Activated CD4-positive, alpha-beta T cell treated with anti-CD3 and anti-CD28 coated beads, Interleukin-10, Interleukin-2, amounts not matched to agents 100 ng/mL and 50 ng/mL, durations not matched to agents 16 hours and 8 hours (primary cell): ENCODE results near the gene CYP1B1.
"Not testable (repeated sequence)": the region's sequence is repeated elsewhere in the genome, so short reads cannot be mapped to it uniquely, and the experiment has no call there.

Experiments
- DNase-seq: peaks from one replicate; pipeline ENCODE4 v3.0.0-alpha.2; 2020

Gene CYP1B1

DNA sequence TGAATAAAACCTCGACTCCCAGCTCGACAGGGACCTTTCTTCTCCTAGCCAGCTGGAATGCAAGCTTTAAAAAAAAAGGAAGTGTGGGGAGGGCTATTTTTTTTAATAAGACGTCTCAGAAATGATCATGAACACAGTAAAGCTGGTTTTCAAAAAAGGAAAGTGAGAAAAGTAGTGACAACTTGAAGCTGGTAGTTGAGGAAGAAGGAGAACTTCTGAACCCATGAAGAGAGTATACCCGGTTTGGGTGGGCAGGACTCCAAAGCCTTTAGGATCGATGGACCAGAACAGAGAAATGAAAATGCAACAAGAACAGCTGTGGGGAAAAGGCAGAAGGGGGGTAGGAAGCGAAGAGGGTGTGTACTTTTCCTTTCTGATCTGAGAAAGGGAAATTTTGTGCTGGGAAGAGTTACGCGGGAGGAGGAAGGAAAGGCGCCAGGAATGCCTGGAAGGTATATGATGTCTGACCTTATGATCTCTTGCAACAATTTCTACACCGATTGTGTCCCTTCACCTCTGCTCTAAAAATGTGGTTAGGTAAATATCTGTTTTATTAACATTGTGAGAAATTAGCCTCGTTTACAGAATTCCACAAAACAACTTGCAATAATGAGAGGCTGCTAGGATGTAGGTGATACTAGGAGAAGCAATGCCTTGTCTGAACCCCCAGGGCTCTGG is 22.6 kb upstream of the CYP1B1 start:
- DNase-seq = no peak

DNA sequence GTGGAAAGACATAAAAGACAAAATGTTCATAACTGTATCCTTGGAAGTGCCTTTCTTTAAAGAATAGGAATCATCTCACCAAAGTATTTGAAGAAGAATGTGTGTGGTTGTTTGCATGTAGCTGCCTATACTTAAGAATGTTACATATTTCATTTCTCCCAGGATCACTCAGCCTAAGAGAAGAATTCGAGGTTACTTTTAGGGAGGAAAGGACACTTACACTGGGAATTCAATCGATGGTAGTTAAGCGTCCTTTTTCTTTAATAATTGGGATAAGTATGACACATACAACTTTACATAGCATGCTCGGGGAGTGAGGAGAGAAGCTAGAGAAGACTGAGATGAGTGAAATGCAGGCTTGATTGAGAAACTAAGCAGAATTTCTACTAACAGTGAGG is 22.0 kb upstream of the CYP1B1 start:
- DNase-seq = no peak

DNA sequence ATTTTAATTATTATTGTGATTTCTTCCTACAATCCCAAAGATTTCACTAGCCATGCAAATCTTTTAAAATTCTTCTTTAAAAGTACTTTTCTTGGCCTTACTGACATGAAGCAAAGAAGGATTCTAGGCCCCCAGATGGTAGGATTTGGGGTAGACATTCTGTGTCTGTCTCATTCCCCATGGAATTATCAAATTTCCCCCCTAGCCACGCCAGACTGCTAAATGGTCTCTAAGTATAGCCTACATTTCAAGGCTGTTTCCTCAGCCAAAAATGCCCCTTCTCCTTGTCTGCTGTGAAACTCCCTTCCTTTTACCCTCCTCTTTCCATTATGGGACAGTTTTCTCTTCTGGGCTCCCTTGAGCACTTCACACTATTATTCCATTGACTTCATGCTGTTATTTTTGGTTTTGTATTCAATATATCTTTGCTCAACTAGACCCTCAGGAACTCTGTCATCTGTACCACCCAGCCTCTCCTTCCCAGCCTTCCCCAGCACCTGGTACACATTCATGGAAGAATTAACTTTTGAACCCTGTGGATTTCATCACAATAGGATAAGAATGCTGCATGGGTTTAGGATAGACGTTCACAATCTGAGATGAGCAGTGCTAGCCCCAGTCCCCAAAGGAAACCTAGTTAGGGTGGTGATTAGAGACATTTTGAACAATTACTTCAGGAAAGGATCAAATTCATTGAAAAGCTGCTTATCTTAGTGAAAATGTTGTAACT is 21.5 kb upstream of the CYP1B1 start:
- no peak for DNase-seq

DNA sequence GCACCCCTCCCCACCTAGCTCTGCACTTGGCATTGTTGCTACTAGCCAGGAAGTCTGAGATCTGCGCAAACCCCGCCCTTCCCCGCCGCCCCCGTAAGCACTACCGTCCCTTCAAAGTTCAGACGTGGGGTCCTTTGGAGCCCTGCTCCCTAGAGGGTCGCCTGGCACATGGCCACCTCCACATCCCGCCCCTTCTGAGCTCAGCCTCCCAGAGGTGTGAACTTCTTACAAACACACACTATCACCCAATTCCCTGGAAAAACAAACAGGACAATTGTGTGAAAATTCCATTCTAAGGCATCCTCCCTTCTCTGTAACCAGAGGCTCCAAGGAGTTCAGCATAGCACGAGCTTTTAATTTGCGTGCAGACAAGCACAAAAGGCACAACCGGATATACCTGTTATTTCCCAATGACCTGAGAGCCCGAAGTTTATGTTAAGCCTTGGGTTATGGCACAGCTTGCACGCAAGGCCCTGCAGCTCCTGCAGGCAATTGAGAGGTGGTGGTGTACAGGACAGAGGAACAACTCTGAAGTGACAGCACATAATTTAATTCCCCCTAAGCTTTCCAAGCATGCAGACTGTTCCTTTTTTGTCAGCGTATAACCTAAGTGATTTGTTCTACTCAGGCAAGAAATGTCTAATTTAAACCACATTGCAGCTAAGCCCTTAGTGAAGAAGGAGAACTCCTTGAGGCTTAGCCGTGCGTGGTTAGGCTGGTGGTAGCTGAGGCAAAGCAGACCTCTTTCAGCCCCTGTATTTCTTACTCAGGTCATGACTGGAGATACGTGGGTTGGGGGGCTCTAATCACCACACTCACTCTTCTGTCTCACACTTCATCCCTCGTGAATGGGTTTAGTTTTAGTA is 20.3 kb upstream of the CYP1B1 start:
- DNase-seq = peak; percentile 69

DNA sequence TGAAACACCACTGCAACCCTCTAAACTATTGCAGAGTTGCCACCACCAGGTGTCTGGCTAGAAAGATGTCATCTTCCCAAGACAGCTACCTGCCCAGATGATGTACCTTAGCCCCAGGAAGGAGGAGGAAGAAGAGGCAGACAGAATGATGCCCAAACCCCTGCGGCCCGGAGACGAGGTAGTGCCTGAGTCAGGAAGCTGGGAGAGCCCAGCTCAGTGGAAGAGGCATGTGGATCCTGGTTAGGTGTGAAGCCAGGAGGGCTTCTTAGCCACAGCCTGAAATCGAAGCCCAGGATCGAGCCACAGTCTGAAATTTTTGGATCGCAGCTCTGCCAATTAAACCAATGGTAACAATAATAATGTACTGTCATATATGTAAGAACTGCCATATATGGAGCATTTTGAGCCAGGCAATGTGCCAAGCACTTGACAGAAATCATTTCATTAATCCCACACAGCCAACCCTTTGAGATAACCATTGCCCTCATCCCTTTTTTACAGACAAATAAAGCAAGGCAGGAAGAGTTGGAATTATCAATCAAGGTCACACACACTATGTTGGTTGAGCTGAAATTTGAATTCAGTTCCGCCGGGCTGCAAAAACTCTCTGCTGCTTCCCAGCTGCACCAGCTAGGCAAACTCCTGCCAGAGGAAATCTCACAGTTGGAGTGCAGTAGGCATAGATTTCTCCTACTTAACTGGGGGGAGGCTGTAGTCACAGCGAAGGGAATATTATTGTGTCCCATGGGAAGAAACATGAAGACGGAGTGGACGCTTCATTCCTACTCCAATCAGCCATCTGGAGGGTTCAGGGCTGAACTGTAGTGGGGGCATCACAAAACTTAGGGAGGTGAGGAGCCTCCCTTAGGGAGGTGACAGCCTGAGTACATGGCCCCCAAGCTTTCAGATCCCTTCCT is 19.4 kb upstream of the CYP1B1 start:
- no peak for DNase-seq

DNA sequence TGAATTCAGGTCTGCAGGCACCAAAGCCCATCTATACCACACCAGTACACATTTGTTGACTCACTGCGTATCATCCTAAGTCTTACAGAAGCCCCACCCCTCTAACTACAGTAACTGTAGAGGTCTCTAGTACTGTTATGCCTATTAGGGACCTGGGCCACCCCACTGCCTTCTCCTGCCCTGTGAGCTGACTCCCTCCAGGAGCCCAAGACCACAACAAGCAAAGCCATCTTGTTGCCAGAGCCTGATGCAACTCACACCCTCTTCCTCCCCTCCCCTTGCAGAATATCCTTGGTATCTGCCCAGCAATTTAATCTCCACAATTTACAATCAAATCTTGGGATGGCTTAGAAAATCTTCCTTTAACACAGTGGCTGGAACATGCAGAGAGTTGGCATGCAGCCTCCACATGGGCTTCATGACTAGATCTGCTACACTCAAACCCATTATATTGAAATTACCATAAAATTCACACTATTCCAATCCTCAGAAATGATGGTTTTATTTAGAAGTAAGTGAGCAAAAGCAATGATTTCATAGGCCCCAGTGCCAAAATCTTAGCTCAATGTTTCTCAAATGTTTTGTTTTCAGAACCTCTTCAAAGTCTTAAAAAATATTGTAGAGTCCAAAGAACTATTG is 17.7 kb upstream of the CYP1B1 start:
- peak; percentile 33 for DNase-seq

DNA sequence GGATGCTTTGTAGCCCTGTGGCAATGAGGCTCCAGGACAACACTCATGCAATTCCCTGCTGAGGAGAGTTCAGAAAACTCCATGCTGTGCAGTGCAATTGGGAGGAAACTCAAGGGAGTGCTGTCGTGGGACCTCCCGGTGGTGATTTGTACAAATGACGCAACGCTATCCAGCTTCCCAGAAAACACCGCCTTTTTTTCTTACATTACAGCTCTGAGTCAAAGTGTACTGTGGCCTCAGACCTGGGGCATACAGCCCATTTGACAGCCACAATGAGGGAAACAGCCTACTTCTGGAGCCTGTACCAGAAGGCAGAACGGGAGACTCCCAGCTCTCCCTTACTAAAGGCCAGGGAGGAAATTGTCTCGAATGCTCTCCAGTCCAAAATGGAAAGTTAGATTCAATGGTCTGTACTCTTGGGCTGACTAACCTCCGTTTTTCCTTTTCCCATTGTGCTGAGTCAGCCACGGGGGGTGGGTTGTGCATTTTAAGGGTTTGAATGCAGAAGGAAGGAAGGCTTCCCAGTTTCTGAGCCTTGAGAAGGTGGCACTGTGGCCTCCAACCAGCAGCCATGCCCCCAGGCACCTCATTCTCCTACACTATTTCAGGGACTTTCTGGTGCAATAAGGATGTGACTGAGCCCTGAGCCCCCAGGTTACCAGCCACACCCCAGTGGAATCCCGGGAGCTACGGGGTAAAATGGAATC is 16.4 kb upstream of the CYP1B1 start:
- DNase-seq = peak; percentile 28

DNA sequence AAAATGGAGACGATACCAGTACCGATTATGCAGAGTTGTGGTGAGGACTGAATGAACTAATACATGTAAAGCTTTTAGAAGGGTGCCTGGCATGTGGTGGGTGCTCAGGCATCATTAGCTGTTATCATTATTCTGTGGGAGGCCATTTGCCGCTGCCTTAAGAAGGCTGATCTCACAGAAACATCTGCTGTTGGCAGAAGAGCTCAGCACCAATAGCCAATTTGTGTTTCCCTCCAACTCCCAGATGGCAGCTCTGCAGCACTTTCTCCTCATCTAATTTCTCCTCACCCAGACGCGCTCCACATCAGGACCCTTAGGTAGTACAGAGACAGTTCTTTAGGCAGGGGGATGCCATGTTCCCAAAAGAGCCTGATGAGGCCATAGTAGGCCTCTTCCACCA is 15.8 kb upstream of the CYP1B1 start:
- DNase-seq = no peak

DNA sequence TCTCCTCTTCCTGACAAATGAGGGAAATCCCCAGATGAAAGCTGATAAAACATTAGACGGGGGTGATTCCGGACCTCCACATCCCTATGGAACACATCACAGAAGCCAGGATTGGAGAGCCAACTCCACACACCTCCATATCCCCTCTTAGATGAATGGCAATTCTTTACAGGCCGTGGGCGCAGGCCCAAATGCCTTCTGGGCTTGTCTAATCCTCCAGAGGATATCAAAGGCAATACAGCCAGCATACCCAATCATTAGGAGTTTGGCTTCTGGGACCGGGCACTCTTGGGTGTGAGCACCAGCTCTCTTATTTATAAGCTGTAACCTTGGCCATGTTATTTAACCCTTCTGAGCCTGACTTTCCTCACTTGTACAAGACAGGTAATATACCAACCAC is 15.0 kb upstream of the CYP1B1 start:
- DNase-seq = no peak

DNA sequence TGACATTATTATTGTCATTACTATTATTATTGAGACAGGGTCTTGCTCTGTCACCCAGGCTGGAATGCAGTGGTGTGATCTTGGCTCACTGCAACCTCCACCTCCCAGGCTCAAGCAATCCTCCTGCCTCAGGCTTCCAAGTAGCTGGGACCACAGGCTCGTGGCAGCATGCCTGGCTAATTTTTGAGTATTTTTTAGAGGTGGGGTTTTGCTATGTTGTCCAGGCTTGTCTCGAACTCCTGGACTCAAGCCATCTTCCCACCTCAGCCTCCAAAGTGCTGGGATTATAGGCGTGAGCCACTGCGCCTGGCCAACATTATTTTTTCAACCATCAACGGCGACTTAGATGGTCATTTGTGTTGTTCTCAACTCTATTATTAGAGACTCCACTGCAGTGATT is 14.3 kb upstream of the CYP1B1 start:
- DNase-seq = not testable (repeated sequence)

DNA sequence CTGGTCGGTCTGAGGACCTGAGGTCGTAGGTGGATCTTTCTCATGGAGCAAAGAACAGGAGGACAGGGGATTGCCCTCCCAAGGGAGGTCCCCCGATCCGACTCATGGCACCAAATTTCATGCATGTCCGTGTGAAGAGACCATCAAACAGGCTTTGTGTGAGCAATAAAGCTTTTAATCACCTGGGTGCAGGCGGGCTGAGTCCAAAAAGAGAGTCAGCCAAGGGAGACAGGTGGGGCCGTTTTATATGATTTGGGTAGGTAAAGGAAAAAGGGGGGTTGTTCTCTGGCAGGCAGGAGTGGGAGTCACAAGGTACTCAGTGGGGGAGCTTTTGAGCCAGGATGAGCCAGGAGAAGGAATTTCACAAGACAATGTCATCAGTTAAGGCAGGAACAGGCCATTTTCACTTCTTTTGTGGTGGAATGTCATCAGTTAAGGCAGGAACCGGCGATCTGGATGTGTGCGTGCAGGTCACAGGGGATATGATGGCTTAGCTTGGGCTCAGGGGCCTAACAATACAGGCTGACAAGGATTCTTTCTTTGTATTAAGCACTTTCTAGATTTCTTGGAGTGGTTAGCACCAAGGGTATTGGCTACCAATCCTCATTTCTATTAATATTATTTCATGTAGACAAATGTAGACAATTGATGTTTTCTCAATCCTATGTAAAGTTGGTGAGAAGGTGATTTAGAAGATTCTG is 10.2 kb upstream of the CYP1B1 start:
- DNase-seq = not testable (repeated sequence)

DNA sequence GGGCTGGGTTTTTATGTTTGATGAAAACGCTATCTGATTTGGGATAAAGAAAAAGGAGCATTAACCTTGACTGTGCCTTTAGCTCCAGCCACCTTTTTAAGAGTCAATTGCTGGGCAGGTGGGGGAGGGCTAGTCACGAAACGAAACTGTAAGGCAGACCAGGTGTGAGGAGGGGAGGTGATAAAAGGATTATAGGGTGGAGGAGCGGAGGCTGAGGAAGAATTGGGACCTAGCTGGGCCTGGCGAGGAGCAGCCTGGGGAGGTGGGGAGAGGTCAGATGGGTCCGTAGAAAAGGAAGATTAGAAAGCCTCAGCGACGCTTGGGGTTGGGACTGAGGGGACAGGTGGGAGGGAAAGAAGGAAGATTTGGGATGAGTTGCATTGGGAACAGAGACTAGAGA is 8.6 kb upstream of the CYP1B1 start:
- DNase-seq = not testable (repeated sequence)

DNA sequence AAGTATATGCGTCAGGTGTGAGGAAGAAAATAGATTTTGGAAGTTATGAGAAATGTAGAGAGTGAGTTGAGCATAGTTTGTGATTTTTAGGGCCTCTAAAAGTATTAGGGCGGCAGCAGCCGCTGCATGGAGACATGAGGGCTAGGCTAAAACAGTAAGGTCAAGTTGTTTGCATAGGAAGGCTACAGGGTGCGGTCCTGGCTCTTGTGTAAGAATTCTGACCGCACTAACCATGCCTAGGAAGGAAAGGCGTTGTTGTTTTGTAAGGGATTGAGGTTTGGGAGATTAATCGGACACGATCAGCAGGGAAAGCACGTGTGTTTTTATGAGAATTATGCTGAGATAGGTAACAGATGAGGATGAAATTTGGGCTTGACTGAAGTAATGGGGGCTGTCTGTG is 6.8 kb upstream of the CYP1B1 start:
- DNase-seq = not testable (repeated sequence)

DNA sequence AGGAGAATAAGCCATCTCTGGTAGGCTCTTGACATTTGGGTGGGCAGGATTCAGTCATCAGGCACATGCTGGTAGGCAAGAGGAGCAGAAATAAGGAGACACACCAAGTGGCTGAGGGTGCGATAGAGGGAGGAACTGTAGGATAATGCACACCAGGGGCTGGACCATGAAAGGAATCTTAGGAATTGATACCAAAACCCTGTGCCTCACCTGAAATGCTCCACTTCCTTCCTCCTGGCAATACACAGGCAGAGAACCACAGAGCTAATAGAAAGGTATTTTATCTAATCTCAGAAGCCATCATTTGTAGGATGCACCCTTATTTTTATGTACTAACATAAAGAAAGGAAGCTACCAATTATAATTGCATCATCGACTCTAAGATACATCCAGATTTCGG is 4.4 kb upstream of the CYP1B1 start:
- DNase-seq = no peak

DNA sequence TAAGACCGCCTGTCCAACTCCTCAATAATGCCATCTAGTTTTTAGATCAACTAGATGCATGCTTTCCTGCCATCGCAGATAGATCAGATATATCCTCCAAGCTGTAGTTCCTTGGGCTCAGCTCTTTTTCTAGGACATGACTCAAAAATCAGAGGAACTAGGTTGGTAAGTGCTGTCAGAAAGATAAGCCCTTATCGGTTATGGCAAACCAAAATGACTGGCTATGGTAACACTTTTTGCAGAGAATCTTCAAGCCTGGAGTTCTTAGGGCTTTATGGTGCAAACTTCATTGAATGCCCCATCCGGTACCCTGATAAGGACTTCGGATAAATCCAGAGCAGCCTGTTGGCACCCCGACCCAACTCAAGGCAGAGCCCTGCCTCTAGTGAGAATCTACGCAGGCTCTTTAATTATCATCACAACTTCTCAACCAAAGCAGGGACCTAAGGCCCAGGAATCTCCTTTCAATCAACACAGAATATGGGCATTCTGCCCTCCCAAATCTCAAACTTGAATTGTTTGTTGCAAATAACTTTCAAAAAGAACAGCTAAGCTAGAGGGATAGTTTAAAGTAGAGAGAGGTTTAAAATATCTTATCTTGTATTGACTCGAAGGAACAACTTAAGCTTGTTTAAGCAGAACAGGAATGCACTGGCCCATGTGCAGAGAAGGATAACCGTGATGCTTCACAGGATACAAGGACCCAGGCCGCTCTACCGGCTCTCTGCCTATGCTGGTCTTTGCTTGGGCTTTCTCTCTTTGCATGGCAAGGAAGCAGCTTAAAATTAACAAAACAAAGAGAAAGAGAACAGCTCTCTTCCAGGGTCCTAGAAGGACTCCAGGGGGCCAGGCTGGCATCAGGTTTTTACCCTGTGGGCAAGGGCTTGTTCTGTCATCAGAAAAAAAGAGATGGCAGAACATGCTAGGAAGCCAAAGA is 3.4 kb upstream of the CYP1B1 start:
- no peak for DNase-seq

DNA sequence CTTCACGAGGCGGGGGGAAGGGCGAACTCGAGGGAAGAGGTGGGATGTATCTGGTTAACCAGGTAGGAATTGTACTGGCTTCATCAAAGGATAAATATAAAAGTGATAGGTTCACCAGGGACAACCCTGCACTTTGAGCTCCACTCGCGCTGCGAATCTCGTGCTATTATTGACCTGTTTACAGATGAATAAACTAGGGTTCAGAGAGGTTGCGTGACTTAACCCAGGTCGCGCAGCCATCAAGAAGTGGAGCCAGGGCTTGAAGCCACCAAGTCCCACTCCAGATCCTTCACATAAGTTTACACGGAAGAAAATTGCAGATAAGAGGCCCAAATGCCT is 1.4 kb upstream of the CYP1B1 start:
- no peak for DNase-seq

DNA sequence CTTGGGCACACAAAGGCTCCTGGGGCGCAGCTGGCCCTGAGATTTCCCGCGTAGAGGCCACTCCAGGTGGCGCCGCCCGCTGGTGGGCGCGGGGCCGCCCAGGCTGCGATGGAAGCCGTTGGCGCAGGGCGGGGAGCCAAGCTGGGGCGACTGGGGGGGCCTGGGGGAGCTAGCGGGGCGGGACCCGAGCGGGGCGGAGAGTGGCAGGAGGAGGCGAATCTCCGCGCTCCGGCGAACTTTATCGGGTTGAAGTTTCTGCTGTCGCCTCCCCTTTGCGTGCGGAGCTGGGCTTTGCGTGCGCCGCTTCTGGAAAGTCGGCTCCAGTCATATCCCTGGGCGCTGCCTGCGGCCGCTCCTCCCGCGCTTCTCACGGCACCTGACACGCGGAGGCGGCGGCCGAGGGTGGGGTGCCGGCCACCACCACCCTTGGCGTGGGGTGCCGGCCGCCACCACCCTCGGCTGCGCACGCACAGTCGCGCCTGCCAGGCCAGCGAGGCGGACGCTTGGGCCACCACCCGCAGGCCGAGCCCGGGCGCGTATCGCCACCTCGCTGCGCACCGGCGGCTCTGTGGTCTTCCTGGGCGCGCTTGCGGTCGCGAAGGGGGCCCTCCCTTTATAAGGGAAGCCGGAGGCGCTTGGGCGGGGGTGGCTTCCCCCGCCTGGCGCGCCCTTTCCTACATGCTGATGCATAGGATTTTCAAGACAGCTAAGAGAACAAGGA is 919 bp upstream of the CYP1B1 start:
- DNase-seq = peak; percentile 90

DNA sequence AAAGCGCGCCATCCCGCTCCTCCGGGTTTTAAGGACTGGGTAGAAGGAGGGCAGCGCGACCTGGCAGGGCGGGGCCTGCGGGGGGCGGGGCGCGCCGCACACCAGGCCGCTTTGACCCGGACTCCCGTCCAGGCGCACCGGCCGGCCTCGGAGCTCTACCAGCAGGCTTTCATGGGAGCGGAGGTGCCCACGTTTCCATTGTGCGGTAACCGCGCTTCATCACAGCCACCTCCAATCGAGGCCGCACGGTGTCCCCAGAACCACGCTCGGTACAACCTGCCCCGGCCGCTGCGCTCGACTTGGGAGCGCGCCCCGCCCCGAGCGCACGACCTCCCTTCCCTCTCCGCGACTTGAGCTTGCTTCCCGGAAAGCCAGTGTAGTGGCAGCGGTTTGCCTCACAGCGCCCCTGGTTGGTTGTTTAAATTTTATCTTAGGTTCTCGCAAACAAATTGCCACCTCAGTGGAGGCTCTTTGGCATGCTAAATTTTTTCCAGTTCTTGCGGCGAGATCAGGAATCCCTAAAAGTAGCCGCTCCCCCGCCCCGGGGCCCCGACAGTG is 280 bp upstream of the CYP1B1 start:
- DNase-seq = peak; percentile 85
